Endothelial cell of umbilical vein (primary cell): Measurements from ENCODE around the gene TTLL12. TPM values are rescaled to one million over a fixed set of nuclear protein-coding genes. Genes with fewer than 3 reads are reported as not detected.

Source experiments
- BruUV-seq: library from RNA; stranded (reverse); fragments of 400-500 nt; replicated peaks from 2 replicates; lab custom pipeline; 2021; lab: Mats Ljungman, UMichigan
- CTCF ChIA-PET: fragments of 300-600, 350-600 bp; sonication (Branson Sonifier 250); formaldehyde crosslinking; loops from one replicate; lab custom pipeline; 2021; ENCODE audit warnings: antibody characterized with exemption, inconsistent platforms; lab: Charles Lee
- POLR2A ChIA-PET: fragments of 300-600, 350-600 bp; sonication (Branson Sonifier 250); formaldehyde crosslinking; loops from one replicate; lab custom pipeline; 2021; ENCODE audit warnings: antibody characterized with exemption, inconsistent platforms; lab: Charles Lee
- DNase-seq: peaks from one replicate; pipeline ENCODE4 v3.0.0-alpha.2; 2011; ENCODE audit warnings: low read depth, low spot score
- FAIRE-seq: peaks from 2 replicates; lab custom pipeline; 2011; peaks lifted over from hg19 to GRCh38; lab: Jason Lieb, UNC
- H2AFZ ChIP-seq: 2 replicates; pipeline ENCODE4 v1.6.0; 2012; ENCODE audit warnings: low read depth, low read length, control low read depth, inconsistent platforms
- H3K27ac ChIP-seq: 2 replicates; pipeline ENCODE4 v1.5.1; 2011; ENCODE audit warnings: low read depth, mild to moderate bottlenecking, control low read depth, low read length, moderate library complexity; ENCODE audit not compliant: insufficient read depth
- H3K27me3 ChIP-seq, 2 experiments: 2 replicates each; pipeline versions ENCODE4 v1.6.0 to v1.6.1; 2011; ENCODE audit warnings: low read length in 2 of 2, mixed read lengths in 1 of 2; ENCODE audit not compliant: control insufficient read depth in 2 of 2, insufficient read depth in 2 of 2
- H3K36me3 ChIP-seq, 2 experiments: 2 replicates in 1 of 2; 3 replicates in 1 of 2; pipeline ENCODE4 v1.5.1; 2011; ENCODE audit warnings: low read length in 2 of 2, mild to moderate bottlenecking in 1 of 2, moderate library complexity in 1 of 2; ENCODE audit not compliant: control insufficient read depth in 2 of 2, insufficient read depth in 2 of 2; ENCODE audit errors: extremely low read depth in 1 of 2
- H3K4me1 ChIP-seq: 3 replicates; pipeline ENCODE4 v1.5.1; 2011; ENCODE audit warnings: mild to moderate bottlenecking, low read length; ENCODE audit not compliant: control insufficient read depth, insufficient read depth; ENCODE audit errors: extremely low read depth
- H3K4me2 ChIP-seq: 2 replicates; pipeline ENCODE4 v1.6.1; 2011; ENCODE audit warnings: low read length, control low read depth, mixed read lengths; ENCODE audit not compliant: insufficient read depth
- H3K4me3 ChIP-seq, 3 experiments: fragments of 200-600 bp in 1 of 3; sonication (generic), shearing (Covaris generic) in 1 of 3; replicated peaks in 1 of 3; 2 replicates each; pipeline ENCODE4 v1.5.1; 2011 to 2016; ENCODE audit warnings: control low read depth in 3 of 3, low read length in 3 of 3, mild to moderate bottlenecking in 2 of 3, inconsistent platforms in 1 of 3, low read depth in 1 of 3, moderate library complexity in 1 of 3; ENCODE audit not compliant: insufficient read depth in 1 of 3
- H3K79me2 ChIP-seq: 2 replicates; pipeline ENCODE4 v1.6.0; 2012; ENCODE audit warnings: low read length, inconsistent platforms; ENCODE audit not compliant: control insufficient read depth, insufficient read depth
- H3K9ac ChIP-seq: replicated peaks from 2 replicates; pipeline ENCODE3; 2011; ENCODE audit warnings: low read length, control low read depth; ENCODE audit not compliant: insufficient read depth; ENCODE audit errors: extremely low read depth
- H3K9me1 ChIP-seq: replicated peaks from 3 replicates; pipeline ENCODE4 v1.6.0; 2011; ENCODE audit warnings: mild to moderate bottlenecking, low read length; ENCODE audit not compliant: control insufficient read depth, insufficient read depth; ENCODE audit errors: extremely low read depth
- H3K9me3 ChIP-seq: replicated peaks from 2 replicates; pipeline ENCODE4 v1.5.1; 2012; ENCODE audit warnings: low read length, inconsistent platforms; ENCODE audit not compliant: control insufficient read depth, insufficient read depth
- H4K20me1 ChIP-seq: replicated peaks from 2 replicates; pipeline ENCODE3; 2011; ENCODE audit warnings: mild to moderate bottlenecking, low read length; ENCODE audit not compliant: control insufficient read depth, insufficient read depth; ENCODE audit errors: extremely low read depth
- EZH2 ChIP-seq: IDR thresholded peaks from 2 replicates; pipeline ENCODE4 v1.6.1; 2012; ENCODE audit warnings: borderline replicate concordance, low read depth, mild to moderate bottlenecking, moderate library complexity, low read length, inconsistent platforms; ENCODE audit not compliant: severe bottlenecking
- FOS ChIP-seq: IDR thresholded peaks from 2 replicates; pipeline ENCODE4 v1.6.1; 2011; ENCODE audit warnings: mild to moderate bottlenecking, low read length, moderate library complexity, borderline replicate concordance; ENCODE audit not compliant: insufficient read depth
- GATA2 ChIP-seq: IDR thresholded peaks from 2 replicates; pipeline ENCODE4 v1.7.0; 2011; ENCODE audit warnings: low read depth, mild to moderate bottlenecking, moderate library complexity, mixed read lengths, low read length; ENCODE audit not compliant: insufficient read length, insufficient read depth
- JUN ChIP-seq: IDR thresholded peaks from 2 replicates; pipeline ENCODE4 v1.6.1; 2011; ENCODE audit warnings: borderline replicate concordance, low read depth; ENCODE audit not compliant: insufficient read length, insufficient read depth
- MYC ChIP-seq: IDR thresholded peaks from one replicate; pipeline ENCODE4 v1.6.1; 2011; ENCODE audit warnings: mild to moderate bottlenecking, low read depth, low read length
- POLR2A ChIP-seq: IDR thresholded peaks from 2 replicates; pipeline ENCODE4 v1.6.1; 2012; ENCODE audit warnings: low read depth, mild to moderate bottlenecking, control low read depth, low read length
- POLR2AphosphoS5 ChIP-seq: IDR thresholded peaks from 2 replicates; pipeline ENCODE4 v1.6.1; 2012; ENCODE audit warnings: low read depth, mild to moderate bottlenecking, control low read depth, low read length, moderate library complexity; ENCODE audit not compliant: insufficient read depth
- dilution Hi-C: fragments of 300-500 bp; cut with MboI; formaldehyde crosslinking; loops from one replicate; pipeline ENCODE4 v1.15.0; 2019; ENCODE audit warnings: low sequenced_read_pairs; ENCODE audit not compliant: extremely low pct_ligation_motif_present
- intact Hi-C: fragments of 100-400 bp; cut with micrococcal nuclease; formaldehyde crosslinking; loops from one replicate; pipeline ENCODE4 v1.10.0; 2022
- polyA plus RNA-seq, 4 experiments: library from polyadenylated mRNA; depleted of rRNA in 3 of 4; stranded (reverse) in 3 of 4; unstranded in 1 of 4; fragments of >200 nt; gene quantifications; 2 replicates each; pipeline versions ENCODE4 v1.2.1 to v1.2.3, GENCODE V29; 2011 to 2012; ENCODE audit warnings: missing spikeins in 1 of 4
- total RNA-seq: library from RNA; stranded (reverse); gene quantifications from 2 replicates; pipeline ENCODE4 v1.2.3, GENCODE V29; 2021
- TF ChIP-seq, protein P1 (sequence below), 2 donors: IDR thresholded peaks; 1 replicate in 1 of 2; 2 replicates in 1 of 2; pipeline ENCODE4 v1.5.1; 2011; ENCODE audit warnings: low read length in 2 of 2, mild to moderate bottlenecking in 2 of 2, moderate library complexity in 2 of 2, control low read depth in 1 of 2, inconsistent platforms in 1 of 2, low read depth in 1 of 2; ENCODE audit not compliant: insufficient read depth in 1 of 2; ENCODE audit errors: extremely low read depth in 1 of 2
- TF ChIP-seq, protein P2 (sequence below): IDR thresholded peaks from 2 replicates; pipeline ENCODE4 v1.6.1; 2011; ENCODE audit not compliant: insufficient read depth, insufficient read length

Gene TTLL12
- total and polyA plus RNA-seq, 2 donors (not counting 3 experiments of a cell fraction or from before 2014, with no cell fraction given): 26.2 to 36.5 TPM

- Histone ChIP-seq H2AFZ (no peak overlapping the region), H3K27ac (no peak overlapping the region), H3K4me1 (no peaks in the 10 kb centered on the region), H3K27me3 (peaks cover 4 to 5% of the 10 kb centered on the region in 2 experiments), H3K9ac (no peak overlapping the region), H3K4me2 (no peak overlapping the region), H3K9me1 (no peaks in the 10 kb centered on the region), H3K36me3 (no peaks in the 10 kb centered on the region), H3K79me2 (no peaks in the 10 kb centered on the region), H3K4me3 (no peak overlapping the region), H3K9me3 (no peaks in the 10 kb centered on the region), H4K20me1 (no peaks in the 10 kb centered on the region)
- dilution Hi-C loops (no loop called here), intact Hi-C loops (no loop called here)
- no TSS peak for BruUV-seq
- POLR2A ChIA-PET: no interaction called here
- FAIRE-seq (no peak), DNase-seq (no peak)
- TF ChIP-seq EZH2 (no peak), MYC (no peak), JUN (no peak), GATA2 (no peak), POLR2AphosphoS5 (no peak), FOS (no peak), POLR2A (no peak)
- TF ChIP-seq, protein P1, sequence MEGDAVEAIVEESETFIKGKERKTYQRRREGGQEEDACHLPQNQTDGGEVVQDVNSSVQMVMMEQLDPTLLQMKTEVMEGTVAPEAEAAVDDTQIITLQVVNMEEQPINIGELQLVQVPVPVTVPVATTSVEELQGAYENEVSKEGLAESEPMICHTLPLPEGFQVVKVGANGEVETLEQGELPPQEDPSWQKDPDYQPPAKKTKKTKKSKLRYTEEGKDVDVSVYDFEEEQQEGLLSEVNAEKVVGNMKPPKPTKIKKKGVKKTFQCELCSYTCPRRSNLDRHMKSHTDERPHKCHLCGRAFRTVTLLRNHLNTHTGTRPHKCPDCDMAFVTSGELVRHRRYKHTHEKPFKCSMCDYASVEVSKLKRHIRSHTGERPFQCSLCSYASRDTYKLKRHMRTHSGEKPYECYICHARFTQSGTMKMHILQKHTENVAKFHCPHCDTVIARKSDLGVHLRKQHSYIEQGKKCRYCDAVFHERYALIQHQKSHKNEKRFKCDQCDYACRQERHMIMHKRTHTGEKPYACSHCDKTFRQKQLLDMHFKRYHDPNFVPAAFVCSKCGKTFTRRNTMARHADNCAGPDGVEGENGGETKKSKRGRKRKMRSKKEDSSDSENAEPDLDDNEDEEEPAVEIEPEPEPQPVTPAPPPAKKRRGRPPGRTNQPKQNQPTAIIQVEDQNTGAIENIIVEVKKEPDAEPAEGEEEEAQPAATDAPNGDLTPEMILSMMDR (IDR thresholded peaks at IDR 0.05; ENCODE audit: extremely low read depth in 1 of 2, insufficient read depth in 1 of 2, low read depth in 1 of 2, low read length in 2 of 2): no peak
- TF ChIP-seq, protein P2, sequence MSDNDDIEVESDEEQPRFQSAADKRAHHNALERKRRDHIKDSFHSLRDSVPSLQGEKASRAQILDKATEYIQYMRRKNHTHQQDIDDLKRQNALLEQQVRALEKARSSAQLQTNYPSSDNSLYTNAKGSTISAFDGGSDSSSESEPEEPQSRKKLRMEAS: no peak
- CTCF ChIA-PET: interaction anchor here (1.8 kb wide), 1 partner anchor 13 kb away, joined by 7 read pairs; the partner anchor contains the start of gene TTLL12
Observed at GRCh38 chr22:43200555-43200954, 13.6 kb upstream of the TTLL12 start.
